SK-N-SH (cell line): Measurements from ENCODE around the gene CIC. TPM values are rescaled to one million over a fixed set of nuclear protein-coding genes. Genes with fewer than 3 reads are reported as not detected.
"Not testable (repeated sequence)": the region's sequence is repeated elsewhere in the genome, so short reads cannot be mapped to it uniquely, and the experiment has no call there.

Experiments used
- CTCF ChIA-PET: fragments of 300-600, 350-600 bp; formaldehyde crosslinking; extraction: SDS; loops from one replicate; lab custom pipeline; 2021; lab: Yijun Ruan, JAX
- POLR2A ChIA-PET: fragments of 350-600 bp; sonication (Branson Sonifier 250); formaldehyde crosslinking; extraction: SDS; loops from one replicate; lab custom pipeline; 2020; ENCODE audit warnings: antibody characterized with exemption, inconsistent platforms; lab: Yijun Ruan, JAX
- DNase-seq: peaks from one replicate; pipeline ENCODE4 v3.0.0; 2012
- H2AFZ ChIP-seq: fragments of 200-600 bp; sonication (generic); 2 replicates; pipeline ENCODE4 v1.8.1; 2016; ENCODE audit warnings: antibody characterized with exemption, mild to moderate bottlenecking, low read depth
- H3F3A ChIP-seq: fragments of 200-600 bp; sonication (generic); replicated peaks from 2 replicates; pipeline ENCODE3; 2016; ENCODE audit warnings: antibody characterized with exemption, mild to moderate bottlenecking; ENCODE audit not compliant: insufficient read depth
- H3K27ac ChIP-seq, 2 experiments: fragments of 200-500 bp in 1 of 2; fragments of 200-600 bp in 1 of 2; sonication (Bioruptor generic) in 1 of 2; sonication (generic), shearing (Covaris generic) in 1 of 2; 2 replicates each; pipeline versions ENCODE4 v1.5.1 to v1.6.1; 2014 to 2016; ENCODE audit warnings: low read depth in 2 of 2, inconsistent platforms in 1 of 2, low read length in 1 of 2, mild to moderate bottlenecking in 1 of 2, mixed read lengths in 1 of 2
- H3K27me3 ChIP-seq: fragments of 200-600 bp; sonication (generic), shearing (Covaris generic); 2 replicates; pipeline ENCODE4 v1.6.1; 2016; ENCODE audit warnings: mixed run types; ENCODE audit not compliant: insufficient read depth
- H3K36me3 ChIP-seq, 2 experiments: fragments of 200-500 bp in 1 of 2; fragments of 200-600 bp in 1 of 2; sonication (Bioruptor generic) in 1 of 2; sonication (generic) in 1 of 2; replicated peaks in 1 of 2; 2 replicates each; pipeline versions ENCODE3 to v1.5.1; 2014 to 2016; ENCODE audit warnings: low read length in 1 of 2, mild to moderate bottlenecking in 1 of 2; ENCODE audit not compliant: insufficient read depth in 2 of 2, control insufficient read depth in 1 of 2
- H3K4me1 ChIP-seq, 2 experiments: fragments of 200-500 bp in 1 of 2; fragments of 200-600 bp in 1 of 2; sonication (Bioruptor generic) in 1 of 2; sonication (generic), shearing (Covaris generic) in 1 of 2; 2 replicates each; pipeline versions ENCODE4 v1.5.1 to v1.6.1; 2014 to 2016; ENCODE audit warnings: low read depth in 1 of 2, low read length in 1 of 2, mixed run types in 1 of 2; ENCODE audit not compliant: insufficient read depth in 2 of 2, control insufficient read depth in 1 of 2
- H3K4me2 ChIP-seq: fragments of 200-600 bp; sonication (generic), shearing (Covaris generic); 2 replicates; pipeline ENCODE4 v1.6.1; 2017; ENCODE audit warnings: mixed run types
- H3K4me3 ChIP-seq, 2 experiments: fragments of 200-500 bp in 1 of 2; fragments of 200-600 bp in 1 of 2; sonication (Bioruptor generic) in 1 of 2; sonication (generic), shearing (Covaris generic) in 1 of 2; 2 replicates each; pipeline versions ENCODE4 v1.5.1 to v1.8.1; 2014 to 2016; ENCODE audit warnings: low read depth in 2 of 2, inconsistent platforms in 1 of 2, low read length in 1 of 2, mild to moderate bottlenecking in 1 of 2, mixed read lengths in 1 of 2, moderate library complexity in 1 of 2
- H3K79me2 ChIP-seq: fragments of 200-600 bp; sonication (generic); 2 replicates; pipeline ENCODE4 v1.8.1; 2017; ENCODE audit warnings: mild to moderate bottlenecking; ENCODE audit not compliant: insufficient read depth
- H3K9ac ChIP-seq: fragments of 200-600 bp; sonication (generic); 2 replicates; pipeline ENCODE4 v1.6.1; 2017; ENCODE audit warnings: mixed run types
- H3K9me2 ChIP-seq: fragments of 200-600 bp; sonication (generic); 2 replicates; pipeline ENCODE4 v1.6.1; 2017; ENCODE audit warnings: mixed run types
- H3K9me3 ChIP-seq: fragments of 200-600 bp; sonication (generic); 2 replicates; pipeline ENCODE4 v1.6.1; 2017; ENCODE audit warnings: mixed run types, mild to moderate bottlenecking, moderate library complexity
- H4K20me1 ChIP-seq: fragments of 200-600 bp; sonication (generic); 2 replicates; pipeline ENCODE4 v1.6.1; 2017; ENCODE audit warnings: mild to moderate bottlenecking, mixed run types; ENCODE audit not compliant: insufficient read depth
- CHD2 ChIP-seq: fragments of 150-350 bp; IDR thresholded peaks from 2 replicates; pipeline ENCODE4 v1.6.1; 2018; ENCODE audit warnings: low read length; ENCODE audit not compliant: partially characterized antibody
- FOXJ3 ChIP-seq: sonication (generic); formaldehyde crosslinking; IDR thresholded peaks from 2 replicates; pipeline ENCODE4 v1.5.1; 2020; ENCODE audit warnings: mild to moderate bottlenecking, missing genetic modification reagents
- FOXM1 ChIP-seq: IDR thresholded peaks from 2 replicates; pipeline ENCODE4 v1.4.0; 2012; ENCODE audit warnings: low read depth, mild to moderate bottlenecking
- GABPA ChIP-seq: IDR thresholded peaks from 2 replicates; pipeline ENCODE4 v1.4.0; 2012; ENCODE audit warnings: low read depth, mild to moderate bottlenecking
- MAX ChIP-seq: IDR thresholded peaks from 2 replicates; pipeline ENCODE4 v1.4.0; 2012; ENCODE audit warnings: low read depth
- MXI1 ChIP-seq: IDR thresholded peaks from 2 replicates; pipeline ENCODE4 v1.6.1; 2012; ENCODE audit warnings: mild to moderate bottlenecking, low read depth, low read length, improper control_type of control experiment
- NFIC ChIP-seq: IDR thresholded peaks from 2 replicates; pipeline ENCODE4 v1.4.0; 2012; ENCODE audit warnings: borderline replicate concordance
- NRF1 ChIP-seq: IDR thresholded peaks from 2 replicates; pipeline ENCODE4 v1.6.1; 2012; ENCODE audit warnings: low read depth, mild to moderate bottlenecking, low read length
- POLR2AphosphoS5 ChIP-seq: IDR thresholded peaks from 2 replicates; pipeline ENCODE4 v1.6.1; 2012; ENCODE audit warnings: low read depth, low read length
- RAD21 ChIP-seq: IDR thresholded peaks from 2 replicates; pipeline ENCODE4 v1.6.1; 2012; ENCODE audit warnings: mild to moderate bottlenecking, low read length
- REST ChIP-seq: IDR thresholded peaks from 2 replicates; pipeline ENCODE4 v1.6.1; 2012; ENCODE audit warnings: mild to moderate bottlenecking, low read depth, low read length, moderate library complexity
- RFX5 ChIP-seq: IDR thresholded peaks from 2 replicates; pipeline ENCODE4 v1.6.1; 2012; ENCODE audit warnings: mild to moderate bottlenecking, improper control_type of control experiment, low read length
- RXRA ChIP-seq: IDR thresholded peaks from 2 replicates; pipeline ENCODE4 v1.4.0; 2012; ENCODE audit warnings: low read depth, mild to moderate bottlenecking, borderline replicate concordance
- SIN3A ChIP-seq: IDR thresholded peaks from 2 replicates; pipeline ENCODE4 v1.6.1; 2012; ENCODE audit warnings: low read depth, mild to moderate bottlenecking, low read length, moderate library complexity, borderline replicate concordance
- SMC3 ChIP-seq: IDR thresholded peaks from 2 replicates; pipeline ENCODE4 v1.6.1; 2012; ENCODE audit warnings: low read depth, low read length, improper control_type of control experiment
- TCF12 ChIP-seq: IDR thresholded peaks from 2 replicates; pipeline ENCODE4 v1.4.0; 2012
- TEAD4 ChIP-seq: IDR thresholded peaks from 2 replicates; pipeline ENCODE4 v1.4.0; 2012; ENCODE audit warnings: mild to moderate bottlenecking, borderline replicate concordance; ENCODE audit not compliant: insufficient read depth
- USF2 ChIP-seq: fragments of 150-350 bp; IDR thresholded peaks from 2 replicates; pipeline ENCODE4 v1.6.1; 2017; ENCODE audit warnings: antibody characterized with exemption, low read length, low read depth, borderline replicate concordance
- YY1 ChIP-seq: IDR thresholded peaks from 2 replicates; pipeline ENCODE4 v1.4.0; 2012; ENCODE audit warnings: low read depth, mild to moderate bottlenecking
- WGBS: methylation state at CpG from one replicate; pipeline ENCODE4 v1.1.6; 2017; ENCODE audit warnings: low lambda C conversion rate; 5-methylcytosine and 5-hydroxymethylcytosine counted together
- polyA plus RNA-seq, 3 experiments: library from polyadenylated mRNA; depleted of rRNA; stranded (reverse); fragments of >200 nt; gene quantifications; 2 replicates each; pipeline ENCODE4 v1.2.3, GENCODE V29; 2012

The CIC gene
- polyA plus RNA-seq, 1 of the 3 experiments (the other 2 are of a cell fraction) = 16.9 TPM

GRCh38 chr19:42255766-42256745 lies 13.0 kb upstream of the CIC start:
- Histone ChIP-seq H2AFZ (peak overlapping the region; percentile 82), H3F3A (peaks cover 23% of the 10 kb centered on the region), H3K9ac (peak overlapping the region; percentile 90), H3K4me1 (peaks cover 4 to 22% of the 10 kb centered on the region in 2 experiments; a peak in 2 of 4 replicates), H4K20me1 (peaks cover 21% of the 10 kb centered on the region), H3K36me3 (no peaks in the 10 kb centered on the region), H3K27ac (peak overlapping the region; percentile 97 to 98), H3K4me2 (peak overlapping the region; percentile 99), H3K27me3 (no peaks in the 10 kb centered on the region), H3K9me3 (no peaks in the 10 kb centered on the region), H3K79me2 (peaks cover 45% of the 10 kb centered on the region), H3K4me3 (peak overlapping the region; percentile 89 to 92), H3K9me2 (no peaks in the 10 kb centered on the region)
- CTCF ChIA-PET = interaction anchor here (0.7 to 2.2 kb wide), 9 partner anchors 10 to 133 kb away, joined by 3 to 27 read pairs (median 3); partner anchors contain the start of gene GSK3A
- TF ChIP-seq MXI1 (no peak), NFIC (no peak), REST (no peak), RXRA (no peak), RFX5 (no peak), MAX (peak; percentile 11; the same call in 1 of the 2 replicates), USF2 (no peak), GABPA (no peak), SIN3A (no peak), RAD21 (no peak), FOXJ3 (CRISPR knock-in tag) (no peak), POLR2AphosphoS5 (peak; percentile 43; the same call in 1 of the 2 replicates), TEAD4 (no peak), YY1 (no peak), NRF1 (no peak), TCF12 (0 out of 2 replicates have a peak, but pooled peaks have one; percentile 7), SMC3 (no peak), CHD2 (no peak), FOXM1 (no peak)
- POLR2A ChIA-PET = interaction anchor here (0.7 to 1.9 kb wide), 6 partner anchors 11 to 26 kb away, joined by 3 to 6 read pairs (median 4); partner anchors contain the start of gene CIC
- WGBS = 3% methylated on average over 28 of the region's 38 CpGs
- peak; percentile 77 for DNase-seq

- H3F3A ChIP-seq = peaks cover 15% of the 10 kb centered on the region
- H3K27ac ChIP-seq, H3K27me3 ChIP-seq, H3K9me2 ChIP-seq, H3K36me3 ChIP-seq, H3K4me2 ChIP-seq, H3K4me1 ChIP-seq, H4K20me1 ChIP-seq, DNase-seq, H3K9me3 ChIP-seq, H3K4me3 ChIP-seq, H2AFZ ChIP-seq, POLR2A ChIA-PET, H3K9ac ChIP-seq: not testable (repeated sequence)
- 93% methylated on average over 3 of the region's 3 CpGs for WGBS
- peaks cover 28% of the 10 kb centered on the region for H3K79me2 ChIP-seq
- CTCF ChIA-PET = interaction anchor here (0.6 to 0.7 kb wide), 2 partner anchors 22 to 300 kb away, joined by 3 read pairs; no protein-coding TSS in a partner anchor
Observed at GRCh38 chr19:42257842-42258241, 11.2 kb upstream of the CIC start.
